AG04450 (cell line): ENCODE measurements around the gene BLACAT1. TPM values are rescaled to one million over a fixed set of nuclear protein-coding genes. Genes with fewer than 3 reads are reported as not detected.

Experiments used
- CTCF ChIA-PET: fragments of 300-600, 350-600 bp; formaldehyde crosslinking; extraction: SDS; loops from one replicate; lab custom pipeline; 2022; ENCODE audit warnings: antibody characterized with exemption, inconsistent platforms; lab: Charles Lee
- POLR2A ChIA-PET: fragments of 350-600 bp; formaldehyde crosslinking; extraction: SDS; loops from one replicate; lab custom pipeline; 2021; ENCODE audit warnings: antibody characterized with exemption, inconsistent platforms; lab: Yijun Ruan, JAX
- DNase-seq: peaks from one replicate; pipeline ENCODE4 v3.0.0-alpha.2; 2011; ENCODE audit warnings: low read depth, low spot score
- H3K27ac ChIP-seq: one replicate; pipeline ENCODE4 v1.5.1; 2012; ENCODE audit warnings: low read depth, low read length, control low read depth
- H3K27me3 ChIP-seq: one replicate; pipeline ENCODE4 v1.6.0; 2012; ENCODE audit warnings: low read length; ENCODE audit not compliant: control insufficient read depth, insufficient read depth
- H3K4me3 ChIP-seq: 2 replicates; pipeline ENCODE4 v1.5.1; 2011; ENCODE audit warnings: mild to moderate bottlenecking, low read depth, low read length, control low read depth
- H3K9me3 ChIP-seq: 2 replicates; pipeline ENCODE4 v1.5.1; 2012; ENCODE audit warnings: low read length; ENCODE audit not compliant: control insufficient read depth, insufficient read depth
- CTCF ChIP-seq: IDR thresholded peaks from 2 replicates; pipeline ENCODE4 v1.5.1; 2011; ENCODE audit warnings: low read depth, low read length, control low read depth, inconsistent platforms
- polyA plus RNA-seq: library from polyadenylated mRNA; depleted of rRNA; stranded (reverse); fragments of >200 nt; gene quantifications from 2 replicates; pipeline ENCODE4 v1.2.3, GENCODE V29; 2011

Gene BLACAT1
- polyA plus RNA-seq, 1 experiment: 0.06 TPM

- TF ChIP-seq CTCF: no peak
- Histone ChIP-seq H3K4me3 (no peak overlapping the region), H3K27me3 (peaks cover 15% of the 10 kb centered on the region), H3K27ac (no peak overlapping the region), H3K9me3 (peaks cover 6% of the 10 kb centered on the region; the same call in 1 of the 2 replicates)
- no peak for DNase-seq
- ChIA-PET CTCF (interaction anchor here (0.6 to 4.8 kb wide), 8 partner anchors 10 to 151 kb away, joined by 3 to 45 read pairs (median 5); no protein-coding TSS in a partner anchor), POLR2A (no interaction called here)
These were observed 20.0 kb upstream of the BLACAT1 start for GRCh38 chr1:205475855-205476254.

- CTCF ChIA-PET: interaction anchor here (2.5 to 4.8 kb wide), 2 partner anchors 12 to 120 kb away, joined by 8 to 45 read pairs; no protein-coding TSS in a partner anchor
- Histone ChIP-seq H3K27ac (no peak overlapping the region), H3K27me3 (peaks cover 13% of the 10 kb centered on the region), H3K9me3 (peaks cover 6% of the 10 kb centered on the region; the same call in 1 of the 2 replicates), H3K4me3 (no peak overlapping the region)
- POLR2A ChIA-PET: no interaction called here
- TF ChIP-seq CTCF: no peak
- DNase-seq: no peak
These were observed 18.7 kb upstream of the BLACAT1 start for GRCh38 chr1:205474571-205474970.

DNA sequence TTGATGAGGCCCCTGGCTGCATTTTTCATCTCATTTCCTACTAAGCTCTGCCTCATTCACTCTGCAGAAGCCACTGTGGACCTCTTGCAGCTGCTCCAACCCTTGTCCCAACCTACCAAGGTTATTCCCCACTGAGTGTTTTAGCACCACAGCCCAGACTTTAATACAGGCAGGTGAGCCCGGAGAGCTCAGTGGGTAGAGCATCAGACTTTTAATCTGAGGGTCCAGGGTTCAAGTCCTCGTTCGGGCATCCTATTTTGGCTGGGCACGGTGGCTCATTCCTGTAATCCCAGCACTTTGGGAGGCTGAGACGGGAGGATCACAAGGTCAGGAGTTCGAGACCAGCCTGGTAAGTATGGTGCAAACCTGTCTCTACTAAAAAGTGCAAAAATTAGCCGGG, 18.1 kb upstream of the BLACAT1 start:
- TF ChIP-seq CTCF: no peak
- Histone ChIP-seq H3K27ac (no peak overlapping the region), H3K27me3 (peaks cover 18% of the 10 kb centered on the region), H3K9me3 (peaks cover 6% of the 10 kb centered on the region; the same call in 1 of the 2 replicates), H3K4me3 (no peak overlapping the region)
- ChIA-PET POLR2A (no interaction called here), CTCF (interaction anchor here (2.5 to 4.8 kb wide), 2 partner anchors 12 to 120 kb away, joined by 8 to 45 read pairs; no protein-coding TSS in a partner anchor)
- DNase-seq: no peak

DNA sequence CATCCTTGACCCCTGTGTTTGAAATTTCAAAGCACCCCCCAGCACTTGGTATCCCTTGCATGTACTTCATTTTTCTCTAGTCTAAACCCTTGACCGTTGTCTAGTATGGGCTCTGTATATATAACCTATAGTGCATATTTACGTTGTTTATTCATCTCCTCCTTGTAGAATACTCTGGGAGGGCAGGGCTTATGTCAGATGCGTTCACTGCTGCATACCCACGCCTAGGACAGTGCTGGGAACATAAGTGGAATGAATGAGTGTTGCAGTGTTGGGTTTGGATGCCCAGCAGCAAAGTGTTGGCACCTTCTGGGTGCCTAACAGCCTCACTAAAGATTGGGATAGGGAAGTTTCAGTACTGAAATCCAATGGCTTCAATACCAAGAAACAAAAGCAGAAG, 17.6 kb upstream of the BLACAT1 start:
- no peak for TF ChIP-seq CTCF
- CTCF ChIA-PET: interaction anchor here (0.8 to 4.8 kb wide), 3 partner anchors 13 to 119 kb away, joined by 3 to 45 read pairs (median 8); no protein-coding TSS in a partner anchor
- POLR2A ChIA-PET: no interaction called here
- Histone ChIP-seq H3K27me3 (peaks cover 17% of the 10 kb centered on the region), H3K4me3 (no peak overlapping the region), H3K9me3 (peaks cover 6% of the 10 kb centered on the region; the same call in 1 of the 2 replicates), H3K27ac (no peak overlapping the region)
- no peak for DNase-seq

GRCh38 chr1:205472737-205473441, 17.0 kb upstream of the BLACAT1 start:
- CTCF ChIA-PET: interaction anchor here (0.8 to 4.8 kb wide), 3 partner anchors 13 to 119 kb away, joined by 3 to 45 read pairs (median 8); no protein-coding TSS in a partner anchor
- peaks cover 20% of the 10 kb centered on the region for H3K27me3 ChIP-seq

More at GRCh38 chr1:205472737-205473441, 17.0 kb upstream of the BLACAT1 start:
- TF ChIP-seq CTCF: no peak
- Histone ChIP-seq H3K27ac (no peak overlapping the region), H3K9me3 (peaks cover 6% of the 10 kb centered on the region; the same call in 1 of the 2 replicates), H3K4me3 (no peak overlapping the region)
- POLR2A ChIA-PET: no interaction called here
- no peak for DNase-seq
